HG03439 (cell line): ENCODE results near the gene RUBCNL.

Source experiments
- ATAC-seq: cut with Tn5 transposase; IDR thresholded peaks from one replicate; pipeline ENCODE4 v1.9.1; 2021; ENCODE audit warnings: mild to moderate bottlenecking, moderate library complexity; ENCODE audit not compliant: unreplicated experiment

RUBCNL gene

GRCh38 chr13:46342538-46342937 lies 44.5 kb downstream of the RUBCNL start:
- ATAC-seq: no peak

- peak; percentile 55 for ATAC-seq
These were observed 45.8 kb downstream of the RUBCNL start for GRCh38 chr13:46341112-46341711.

- ATAC-seq: peak; percentile 9
These were observed 46.4 kb downstream of the RUBCNL start for GRCh38 chr13:46340631-46341111.

- ATAC-seq: no peak
These were observed 47.0 kb downstream of the RUBCNL start for GRCh38 chr13:46340011-46340410.

GRCh38 chr13:46339035-46339666 lies 47.9 kb downstream of the RUBCNL start:
- ATAC-seq: no peak

DNA sequence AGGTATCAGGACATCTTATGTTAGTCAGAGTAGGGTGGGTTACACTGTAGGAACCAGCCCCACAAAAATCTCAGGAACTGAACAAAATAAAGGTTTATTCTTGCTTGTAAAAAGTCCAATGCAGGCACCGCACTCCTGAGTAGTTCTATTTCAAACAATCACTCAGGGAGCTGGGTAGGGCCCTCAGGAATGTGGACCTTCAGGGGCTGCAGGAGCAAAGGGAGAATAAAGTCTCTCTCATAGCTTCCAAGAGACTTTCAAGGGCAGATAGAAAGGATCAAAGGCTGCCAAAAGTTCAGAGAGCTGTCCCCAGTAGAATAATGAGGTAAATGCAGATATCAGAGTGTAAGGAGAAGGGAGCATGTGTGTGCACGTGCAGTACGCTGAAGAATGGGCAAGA lies 49.4 kb downstream of the RUBCNL start:
- no peak for ATAC-seq

GRCh38 chr13:46334035-46334822 lies 52.8 kb downstream of the RUBCNL start:
- ATAC-seq: no peak

- ATAC-seq: no peak
These were observed 54.3 kb downstream of the RUBCNL start for GRCh38 chr13:46332772-46333171.

- no peak for ATAC-seq
These were observed 57.4 kb downstream of the RUBCNL start for GRCh38 chr13:46329624-46330023.

GRCh38 chr13:46327246-46327645 lies 59.8 kb downstream of the RUBCNL start:
- ATAC-seq: no peak

DNA sequence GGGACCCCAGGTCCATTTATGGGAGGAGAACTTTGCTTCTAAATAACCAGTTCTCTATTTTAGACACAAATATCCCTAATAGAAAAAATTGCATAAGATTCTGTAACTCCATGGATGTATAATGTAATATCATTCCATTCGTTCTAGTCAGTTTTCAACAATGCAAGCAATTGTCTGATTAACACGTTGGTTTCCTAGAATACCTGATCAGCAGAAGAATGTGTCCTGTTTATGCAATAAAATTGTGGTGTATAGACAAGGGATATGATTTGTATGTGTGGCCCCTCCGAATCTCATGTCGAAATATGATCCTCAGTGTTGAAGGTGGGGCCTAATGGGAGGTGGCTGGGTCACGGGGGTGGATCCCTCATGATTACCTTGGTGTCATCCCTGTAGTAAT lies 62.1 kb downstream of the RUBCNL start:
- ATAC-seq: no peak

DNA sequence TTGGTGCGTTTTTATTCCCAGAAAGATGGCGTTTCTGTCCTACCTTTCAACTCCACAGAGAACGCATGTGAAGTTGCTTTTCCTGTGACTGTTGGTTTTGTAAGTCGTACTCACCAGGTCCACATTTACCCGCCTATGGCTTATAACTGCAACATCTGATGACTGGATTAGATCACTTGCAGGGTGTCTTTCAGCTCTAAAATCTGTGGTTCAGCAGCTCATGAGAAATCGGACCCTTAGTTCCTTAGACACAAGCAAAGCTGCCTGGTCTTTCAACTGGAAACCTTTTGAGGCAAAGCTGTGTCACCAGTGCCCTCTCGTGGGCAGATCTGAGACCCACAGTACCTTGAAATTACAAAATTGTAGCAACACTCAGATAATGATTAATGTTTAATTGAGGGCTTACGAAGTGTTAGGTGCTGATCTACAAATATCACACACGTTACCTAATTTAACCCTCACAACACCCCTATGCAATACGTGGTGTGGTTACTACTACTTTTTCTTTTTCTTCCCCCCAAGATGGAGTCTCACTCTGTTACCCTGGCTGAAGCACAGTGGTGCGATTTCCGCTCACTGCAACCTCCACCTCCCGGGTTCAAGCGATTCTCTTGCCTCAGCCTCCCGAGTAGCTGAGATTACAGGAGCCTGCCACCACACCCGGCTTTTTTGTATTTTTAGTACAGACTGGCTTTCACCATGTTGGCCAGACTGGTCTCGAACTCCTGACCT lies 65.4 kb downstream of the RUBCNL start:
- peak; percentile 59 for ATAC-seq

DNA sequence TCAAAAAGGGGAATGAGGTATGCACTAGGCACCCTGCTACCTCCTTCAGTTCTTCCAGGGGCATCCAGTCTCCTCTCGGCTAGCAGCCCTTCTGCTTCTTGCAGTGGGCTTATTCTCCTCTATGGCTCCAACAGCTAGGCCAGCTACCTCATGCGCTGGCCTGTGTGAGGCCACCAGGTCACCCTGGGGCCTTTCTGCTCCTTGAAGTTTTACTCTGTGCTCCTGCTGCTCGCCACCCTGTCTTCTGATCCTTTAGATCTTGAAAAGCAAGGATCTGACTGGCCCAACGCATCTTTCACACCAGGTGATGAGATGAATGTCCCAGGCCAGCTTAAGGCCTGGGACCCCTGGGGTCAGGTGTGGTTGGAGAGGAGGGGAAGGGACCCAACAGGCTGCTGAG lies 66.2 kb downstream of the RUBCNL start:
- ATAC-seq: no peak

- no peak for ATAC-seq
These were observed 66.6 kb downstream of the RUBCNL start for GRCh38 chr13:46320406-46320805.

DNA sequence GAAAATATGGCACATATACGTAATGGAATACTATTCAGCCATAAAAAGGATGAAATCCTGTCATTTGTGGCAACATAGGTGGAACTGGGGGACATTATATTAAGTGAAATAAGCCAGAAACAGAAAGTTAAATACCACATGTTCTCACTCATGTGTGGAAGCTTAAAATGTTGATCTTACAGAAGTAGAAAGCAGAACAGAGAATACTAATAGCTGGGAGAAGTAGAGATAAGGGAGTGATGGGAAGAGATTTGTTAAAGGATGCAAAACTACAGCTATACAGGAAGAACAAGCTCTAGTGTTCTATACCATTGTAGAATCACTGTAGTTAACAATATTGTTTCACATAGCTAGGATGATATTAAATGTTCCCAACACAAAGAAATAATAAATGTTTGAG lies 68.1 kb downstream of the RUBCNL start:
- no peak for ATAC-seq

DNA sequence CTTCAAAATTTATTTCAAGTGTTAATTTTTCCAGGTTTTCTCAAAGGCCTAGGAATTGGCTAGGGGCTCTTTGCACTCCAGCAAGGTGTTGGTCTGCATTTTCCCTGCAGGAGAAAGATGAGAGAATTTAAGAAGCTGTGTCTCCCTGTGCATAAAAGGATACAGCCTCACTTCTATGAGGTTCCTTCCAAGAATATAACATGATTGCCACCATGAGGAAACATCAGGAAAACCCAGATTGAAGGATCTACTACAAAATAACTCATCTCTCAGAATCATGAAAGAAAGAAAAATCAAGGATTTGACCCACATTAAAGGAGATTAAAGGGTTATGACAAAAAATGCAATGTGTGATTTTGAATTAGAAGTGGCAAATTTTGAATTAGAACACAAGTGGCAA lies 69.9 kb downstream of the RUBCNL start:
- ATAC-seq: no peak

DNA sequence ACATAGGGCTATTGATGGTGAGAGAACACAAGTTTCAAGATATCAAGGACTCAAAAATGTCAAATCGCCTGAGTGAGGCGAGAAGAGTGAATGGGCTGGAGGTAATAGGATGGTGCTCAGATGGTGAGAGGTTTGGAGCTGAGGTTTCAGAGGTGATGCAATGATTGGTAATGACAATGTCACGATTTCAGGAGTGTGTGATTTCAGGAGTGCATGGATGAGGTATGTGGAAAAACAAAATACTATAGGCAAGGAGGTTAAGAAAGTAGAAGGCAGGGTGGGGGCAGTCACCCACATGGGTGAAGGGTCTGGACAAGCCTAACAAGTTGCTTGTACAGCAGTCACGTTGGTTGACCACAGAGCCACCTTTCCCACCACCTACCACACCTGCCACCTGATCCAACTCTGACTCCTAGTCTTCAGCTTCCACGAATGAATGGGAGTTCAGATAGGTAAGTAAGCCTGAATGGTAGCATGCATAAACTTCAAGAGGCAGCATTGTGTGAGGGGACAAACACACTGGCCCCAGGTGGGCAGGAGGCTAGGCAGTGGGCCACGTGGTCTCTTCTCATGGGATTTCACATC lies 71.5 kb downstream of the RUBCNL start:
- no peak for ATAC-seq

GRCh38 chr13:46315036-46315435 lies 72.0 kb downstream of the RUBCNL start:
- ATAC-seq: no peak

GRCh38 chr13:46314587-46314986 lies 72.5 kb downstream of the RUBCNL start:
- no peak for ATAC-seq

DNA sequence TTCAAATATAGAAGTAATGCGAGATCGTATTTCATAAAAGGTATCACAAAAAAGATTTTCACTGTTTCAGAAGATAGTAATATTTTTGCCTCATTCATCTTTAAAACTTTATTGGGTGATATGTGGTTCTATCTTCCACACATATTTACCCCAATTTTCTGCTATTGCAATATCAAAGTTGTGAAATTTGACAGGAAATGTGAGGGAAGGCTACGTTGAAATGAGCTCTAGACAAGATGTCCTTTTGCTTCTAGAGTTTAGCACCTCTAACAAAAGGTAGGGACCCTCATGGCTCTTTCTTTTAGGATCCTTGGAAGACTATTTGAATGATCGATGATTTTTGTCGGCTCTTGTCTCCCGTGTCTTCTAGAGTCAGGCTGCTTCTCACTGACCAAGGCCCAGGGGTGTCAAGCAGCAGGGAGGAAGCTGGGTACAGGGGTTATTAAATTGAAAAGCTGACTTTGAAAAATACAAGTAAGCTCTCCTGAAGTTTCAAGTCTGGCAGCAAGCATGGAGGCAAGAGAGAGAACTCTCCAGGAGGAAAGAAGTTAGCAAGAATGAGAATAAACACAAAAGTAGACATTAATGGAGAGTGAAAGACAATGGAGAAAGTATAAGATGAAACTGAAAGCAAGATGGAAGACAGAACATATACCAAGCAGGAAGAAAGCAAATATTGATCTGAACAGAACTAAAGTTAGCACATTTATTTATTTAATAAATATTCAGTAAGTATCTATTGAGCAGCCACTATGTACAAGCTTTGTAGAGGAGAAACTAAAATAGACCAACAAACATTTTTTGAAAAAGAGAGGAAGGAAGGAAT lies 73.4 kb downstream of the RUBCNL start:
- no peak for ATAC-seq
